H1 (cell line): Measurements from ENCODE around the gene ANKRD24. TPM values are rescaled to one million over a fixed set of nuclear protein-coding genes. Genes with fewer than 3 reads are reported as not detected.

ENCODE experiments used
- ATF2 ChIP-seq: IDR thresholded peaks from 2 replicates; pipeline ENCODE4 v1.6.1; 2012; ENCODE audit warnings: low read length, inconsistent platforms
- EZH2 ChIP-seq: fragments of 200-600 bp; sonication (generic); IDR thresholded peaks from 2 replicates; pipeline ENCODE4 v1.7.1; 2012; ENCODE audit warnings: low read depth, mild to moderate bottlenecking, moderate library complexity, low read length, inconsistent platforms; ENCODE audit not compliant: severe bottlenecking
- NRF1 ChIP-seq: IDR thresholded peaks from 2 replicates; pipeline ENCODE4 v1.6.1; 2011; ENCODE audit warnings: mild to moderate bottlenecking, low read depth, low read length, improper control_type of control experiment
- RBBP5 ChIP-seq: IDR thresholded peaks from 2 replicates; pipeline ENCODE4 v1.7.1; 2012; ENCODE audit warnings: low read depth, mild to moderate bottlenecking, inconsistent platforms, low read length, moderate library complexity, borderline replicate concordance
- SIRT6 ChIP-seq: IDR thresholded peaks from one replicate; pipeline ENCODE4 v1.7.1; 2012; ENCODE audit warnings: low read length, inconsistent platforms
- TAF7 ChIP-seq: optimal IDR thresholded peaks from 2 replicates; pipeline ENCODE3; 2011; ENCODE audit warnings: low read depth, mild to moderate bottlenecking, inconsistent platforms, low read length, moderate library complexity, borderline replicate concordance
- polyA plus RNA-seq, 7 experiments: library from polyadenylated mRNA; depleted of rRNA in 3 of 7; stranded (reverse) in 5 of 7; unstranded in 2 of 7; fragments of >200 nt in 5 of 7; fragments of 200-250 nt in 2 of 7; gene quantifications; 1 replicate in 5 of 7; 2 replicates in 1 of 7; 4 replicates in 1 of 7; pipeline versions ENCODE4 v1.2.1 to v1.2.3, GENCODE V29; 2011 to 2013; ENCODE audit warnings: missing spikeins in 2 of 7, mixed read lengths in 2 of 7
- total RNA-seq: library from RNA; stranded (reverse); fragmentation: NEBNext Ultra II Directional; extraction: Animal tissue kit (Norgen Biotek cat#: 25700); gene quantifications from 2 replicates; pipeline ENCODE4 v1.2.1, GENCODE V29; 2021

Gene ANKRD24
- total and polyA plus RNA-seq, 2 of the 8 experiments (the other 6 are each of a cell fraction or from before 2014, with no cell fraction given), result 7.6 to 14.1 TPM

DNA sequence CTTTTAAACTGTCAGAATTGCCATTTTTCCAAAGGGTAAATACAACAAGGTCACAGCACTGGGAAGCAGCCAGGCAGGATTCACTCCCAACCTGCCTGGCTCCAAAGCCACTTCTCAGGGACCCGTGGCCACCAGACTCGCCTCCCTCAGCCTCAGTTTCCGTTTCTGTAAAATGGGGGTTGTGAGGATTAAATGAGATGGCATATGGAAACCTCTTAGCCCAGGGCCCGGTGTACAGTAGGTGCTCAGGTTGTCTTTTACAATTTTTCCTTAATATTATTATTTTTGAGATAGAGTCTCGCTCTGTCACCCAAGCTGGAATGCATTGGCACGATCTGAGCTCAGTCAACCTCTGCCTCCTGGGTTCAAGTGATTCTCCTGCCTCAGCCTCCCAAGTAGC, 74.5 kb downstream of the ANKRD24 start (continued):
- TF ChIP-seq SIRT6, result no peak
- no peak for TF ChIP-seq ATF2
- no peak for TF ChIP-seq NRF1
- TF ChIP-seq TAF7, result no peak
- no peak for TF ChIP-seq EZH2
- no peak for TF ChIP-seq RBBP5
